Testis (tissue), 3 donors: Measurements from ENCODE around the gene PMM2. TPM values are rescaled to one million over a fixed set of nuclear protein-coding genes. Genes with fewer than 3 reads are reported as not detected.

Experiments
- DNase-seq: peaks from one replicate; pipeline ENCODE4 v3.0.0-alpha.2; 2019
- H3K27ac ChIP-seq, 2 donors: fragments of 200-600 bp; sonication (generic); one replicate each; pipeline ENCODE4 v1.5.1; 2019
- H3K27me3 ChIP-seq: fragments of 200-600 bp; sonication (generic); one replicate; pipeline ENCODE4 v1.5.1; 2019
- H3K36me3 ChIP-seq: fragments of 200-600 bp; sonication (generic); one replicate; pipeline ENCODE4 v1.5.1; 2017; ENCODE audit warnings: low read depth; ENCODE audit errors: missing control alignments
- H3K4me1 ChIP-seq: fragments of 200-600 bp; sonication (generic); one replicate; pipeline ENCODE4 v1.5.1; 2019
- H3K4me3 ChIP-seq, 2 donors: fragments of 200-600 bp; sonication (generic); one replicate each; pipeline ENCODE4 v1.5.1; 2017 to 2019
- H3K9me3 ChIP-seq: fragments of 200-600 bp; sonication (generic); one replicate; pipeline ENCODE4 v1.5.1; 2017
- POLR2A ChIP-seq: fragments of 450-650 bp; IDR thresholded peaks from one replicate; pipeline ENCODE4 v1.6.1; 2017; ENCODE audit warnings: antibody characterized with exemption, mild to moderate bottlenecking, moderate library complexity
- WGBS, 2 donors: methylation state at CpG; one replicate each; pipeline ENCODE4 v1.1.5; 2018; 5-methylcytosine and 5-hydroxymethylcytosine counted together
- intact Hi-C: fragments of 100-400 bp; cut with DNase I; formaldehyde crosslinking; loops from one replicate; pipeline ENCODE4 v1.15.1; 2023; ENCODE audit warnings: low total_unique reads
- polyA plus RNA-seq: library from polyadenylated mRNA; stranded (reverse); fragments of 350-450 nt; fragmentation: Illumina TruSeq; extraction: RNeasy Lipid Tissue Mini Kit (QIAGEN cat#74804); gene quantifications from one replicate; pipeline ENCODE4 v1.2.3, GENCODE V29; 2014; ENCODE audit warnings: low read depth, low replicate concordance; ENCODE audit not compliant: insufficient read depth
- total RNA-seq, 2 donors: library from RNA; depleted of rRNA; stranded (reverse); fragments of >200 nt; gene quantifications; one replicate each; pipeline ENCODE4 v1.2.3, GENCODE V29; 2016
- TF ChIP-seq, protein P1 (sequence below), 3 experiments: fragments of 450-650 bp in 2 of 3; fragments of 200-600 bp in 1 of 3; sonication (generic) in 1 of 3; IDR thresholded peaks; one replicate each; pipeline ENCODE4 v1.5.1; 2016 to 2019; ENCODE audit warnings: antibody characterized with exemption in 3 of 3, mild to moderate bottlenecking in 2 of 3, moderate library complexity in 1 of 3

PMM2 gene
- total and polyA plus RNA-seq, 3 donors from 2014 or later = 15.4 to 36.6 (median 25.8) TPM

DNA sequence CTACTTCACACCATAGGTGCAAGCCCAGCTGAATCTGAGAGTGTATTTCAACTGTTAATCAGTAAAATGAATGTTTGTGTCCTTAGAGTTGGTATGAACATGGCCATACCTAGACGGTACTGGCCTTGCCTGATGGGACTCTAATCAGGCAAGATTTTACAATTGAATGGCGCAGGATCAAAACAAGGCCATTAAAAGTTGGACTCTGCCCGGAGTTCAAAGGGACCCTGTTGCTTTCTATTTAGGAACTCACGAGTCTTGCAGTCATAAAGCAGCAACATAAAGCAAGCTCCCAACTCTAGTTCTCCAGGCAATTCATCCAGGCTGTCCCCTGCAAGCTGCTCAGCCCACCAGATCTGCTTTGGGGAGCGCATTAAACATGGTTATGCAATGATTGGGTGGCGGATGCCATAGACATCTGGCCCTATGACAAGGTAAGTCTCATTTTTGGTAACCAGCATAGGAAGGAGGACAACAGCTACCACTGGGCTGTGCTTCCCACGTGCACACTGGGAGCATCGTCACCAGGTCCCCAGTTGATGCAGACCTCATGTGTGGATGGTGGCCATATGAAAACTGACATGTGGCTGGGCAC lies 9.0 kb upstream of the PMM2 start:
- TF ChIP-seq, protein P1, sequence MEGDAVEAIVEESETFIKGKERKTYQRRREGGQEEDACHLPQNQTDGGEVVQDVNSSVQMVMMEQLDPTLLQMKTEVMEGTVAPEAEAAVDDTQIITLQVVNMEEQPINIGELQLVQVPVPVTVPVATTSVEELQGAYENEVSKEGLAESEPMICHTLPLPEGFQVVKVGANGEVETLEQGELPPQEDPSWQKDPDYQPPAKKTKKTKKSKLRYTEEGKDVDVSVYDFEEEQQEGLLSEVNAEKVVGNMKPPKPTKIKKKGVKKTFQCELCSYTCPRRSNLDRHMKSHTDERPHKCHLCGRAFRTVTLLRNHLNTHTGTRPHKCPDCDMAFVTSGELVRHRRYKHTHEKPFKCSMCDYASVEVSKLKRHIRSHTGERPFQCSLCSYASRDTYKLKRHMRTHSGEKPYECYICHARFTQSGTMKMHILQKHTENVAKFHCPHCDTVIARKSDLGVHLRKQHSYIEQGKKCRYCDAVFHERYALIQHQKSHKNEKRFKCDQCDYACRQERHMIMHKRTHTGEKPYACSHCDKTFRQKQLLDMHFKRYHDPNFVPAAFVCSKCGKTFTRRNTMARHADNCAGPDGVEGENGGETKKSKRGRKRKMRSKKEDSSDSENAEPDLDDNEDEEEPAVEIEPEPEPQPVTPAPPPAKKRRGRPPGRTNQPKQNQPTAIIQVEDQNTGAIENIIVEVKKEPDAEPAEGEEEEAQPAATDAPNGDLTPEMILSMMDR (IDR thresholded peaks at IDR 0.05) = no peak
- no peak for TF ChIP-seq POLR2A
- no peaks in the 10 kb centered on the region for H3K9me3 ChIP-seq
- WGBS, 2 donors = 82 to 89% methylated on average over 8 of the region's 8 CpGs
- H3K4me3 ChIP-seq = no peak overlapping the region
- H3K4me1 ChIP-seq = no peaks in the 10 kb centered on the region
- H3K27me3 ChIP-seq = no peaks in the 10 kb centered on the region
- DNase-seq = no peak
- H3K36me3 ChIP-seq = no peaks in the 10 kb centered on the region
- intact Hi-C loops = no loop called here
- no peak overlapping the region for H3K27ac ChIP-seq

- Histone ChIP-seq H3K9me3 (no peaks in the 10 kb centered on the region), H3K27me3 (no peaks in the 10 kb centered on the region), H3K36me3 (no peaks in the 10 kb centered on the region), H3K27ac (no peak overlapping the region), H3K4me3 (no peak overlapping the region), H3K4me1 (peaks cover 20% of the 10 kb centered on the region)
- WGBS, 2 donors = 87 to 88% methylated on average over 8 of the region's 8 CpGs
- TF ChIP-seq POLR2A = no peak
- TF ChIP-seq, protein P1 (IDR thresholded peaks at IDR 0.05) = no peak
- no peak for DNase-seq
- intact Hi-C loops = loop anchor here (10.0 kb wide), 1 partner anchor 130 kb away; no protein-coding TSS in a partner anchor
Observed at GRCh38 chr16:8795091-8795490, 2.5 kb upstream of the PMM2 start.

GRCh38 chr16:8795818-8796217 lies 1.8 kb upstream of the PMM2 start:
- intact Hi-C loops = loop anchor here (10.0 kb wide), 1 partner anchor 131 kb away; no protein-coding TSS in a partner anchor
- no peak overlapping the region for H3K4me3 ChIP-seq
- H3K4me1 ChIP-seq = peaks cover 20% of the 10 kb centered on the region
- no peak for DNase-seq
- H3K9me3 ChIP-seq = no peaks in the 10 kb centered on the region
- H3K27ac ChIP-seq = no peak overlapping the region
- H3K27me3 ChIP-seq = no peaks in the 10 kb centered on the region
- WGBS, 2 donors = 86 to 94% methylated on average over 1 to 10 of the region's 10 CpGs
- TF ChIP-seq, protein P1 (IDR thresholded peaks at IDR 0.05) = no peak
- TF ChIP-seq POLR2A = no peak
- H3K36me3 ChIP-seq = no peaks in the 10 kb centered on the region

- intact Hi-C loops = loop anchor here (10.0 kb wide), 1 partner anchor 132 kb away; no protein-coding TSS in a partner anchor
- no peak for DNase-seq
- peaks cover 20% of the 10 kb centered on the region for H3K4me1 ChIP-seq
- H3K36me3 ChIP-seq = no peaks in the 10 kb centered on the region
- peak overlapping the region; percentile 86 to 95 for H3K4me3 ChIP-seq
- H3K27me3 ChIP-seq = no peaks in the 10 kb centered on the region
- no peak for TF ChIP-seq POLR2A
- TF ChIP-seq, protein P1 (IDR thresholded peaks at IDR 0.05) = peak in 1 of 3 experiments; percentile 3
- peak overlapping the region; percentile 67 to 70 for H3K27ac ChIP-seq
- no peaks in the 10 kb centered on the region for H3K9me3 ChIP-seq
- WGBS, 2 donors = 30 to 35% methylated on average over 14 of the region's 14 CpGs
Observed at GRCh38 chr16:8796469-8797363, 923 bp upstream of the PMM2 start.
